SK-N-SH treated with all-trans-retinoic acid at 6 μM for 48 hours (cell line): ENCODE measurements around the gene RALGPS1.

ENCODE experiments used
- ATAC-seq: fragments of 200-7000 bp; cut with Tn5 transposase; 3 replicates; pipeline ENCODE4 v1.9.1; 2020; ENCODE audit warnings: mild to moderate bottlenecking, moderate library complexity
- ARNTL ChIP-seq: fragments of 450-650 bp; formaldehyde crosslinking; IDR thresholded peaks from 2 replicates; pipeline ENCODE4 v1.5.0; 2020; ENCODE audit warnings: low read depth, mild to moderate bottlenecking, moderate library complexity, borderline replicate concordance
- BACH2 ChIP-seq: fragments of 250-450 bp; sonication (Bioruptor Pico); IDR thresholded peaks from 2 replicates; pipeline ENCODE4 v1.9.0; 2021; ENCODE audit warnings: mild to moderate bottlenecking, borderline replicate concordance
- CREB5 ChIP-seq: fragments of 250-450 bp; sonication (Bioruptor Pico); IDR thresholded peaks from 2 replicates; pipeline ENCODE4 v1.5.1; 2020; ENCODE audit warnings: low read depth, mild to moderate bottlenecking, moderate library complexity
- CSDC2 ChIP-seq: fragments of 250-450 bp; sonication (Bioruptor Pico); IDR thresholded peaks from 2 replicates; pipeline ENCODE4 v1.5.0; 2020; ENCODE audit warnings: mild to moderate bottlenecking, moderate library complexity
- ESRRG ChIP-seq: fragments of 250-450 bp; sonication (Bioruptor Pico); IDR thresholded peaks from 2 replicates; pipeline ENCODE4 v1.6.1; 2021; ENCODE audit warnings: mild to moderate bottlenecking
- GLIS3 ChIP-seq: fragments of 250-450 bp; sonication (Bioruptor Pico); IDR thresholded peaks from 2 replicates; pipeline ENCODE4 v1.5.0; 2020; ENCODE audit warnings: mild to moderate bottlenecking, moderate library complexity
- ISL1 ChIP-seq: fragments of 250-450 bp; sonication (Bioruptor Pico); IDR thresholded peaks from 2 replicates; pipeline ENCODE4 v2.1.2; 2022; ENCODE audit warnings: mild to moderate bottlenecking, moderate library complexity
- OSR1 ChIP-seq: fragments of 250-450 bp; sonication (Bioruptor Pico); IDR thresholded peaks from 2 replicates; pipeline ENCODE4 v1.8.0; 2022; ENCODE audit warnings: moderate library complexity, mild to moderate bottlenecking, inconsistent platforms
- POU6F1 ChIP-seq: fragments of 250-450 bp; sonication (Bioruptor Pico); IDR thresholded peaks from 2 replicates; pipeline ENCODE4 v1.8.0; 2021; ENCODE audit warnings: low read depth, mild to moderate bottlenecking, moderate library complexity, borderline replicate concordance
- RARB ChIP-seq: fragments of 250-450 bp; sonication (Bioruptor Pico); IDR thresholded peaks from 2 replicates; pipeline ENCODE4 v1.8.0; 2021; ENCODE audit warnings: mild to moderate bottlenecking, moderate library complexity
- SNAI2 ChIP-seq: fragments of 250-450 bp; sonication (Bioruptor Pico); IDR thresholded peaks from 2 replicates; pipeline ENCODE4 v1.5.0; 2020; ENCODE audit warnings: mild to moderate bottlenecking, moderate library complexity
- TCF4 ChIP-seq: fragments of 250-450 bp; sonication (Bioruptor Pico); IDR thresholded peaks from 2 replicates; pipeline ENCODE4 v1.8.0; 2021; ENCODE audit warnings: mild to moderate bottlenecking, moderate library complexity, borderline replicate concordance
- TOX ChIP-seq: fragments of 250-450 bp; sonication (Bioruptor Pico); IDR thresholded peaks from 2 replicates; pipeline ENCODE4 v1.8.0; 2021; ENCODE audit warnings: mild to moderate bottlenecking, moderate library complexity, borderline replicate concordance
- ZC3H10 ChIP-seq: fragments of 250-450 bp; sonication (Bioruptor Pico); IDR thresholded peaks from 2 replicates; pipeline ENCODE4 v1.5.1; 2021; ENCODE audit warnings: mild to moderate bottlenecking, moderate library complexity
- ZFP3 ChIP-seq: fragments of 250-450 bp; sonication (Bioruptor Pico); IDR thresholded peaks from 2 replicates; pipeline ENCODE4 v1.5.0; 2020; ENCODE audit warnings: mild to moderate bottlenecking, moderate library complexity
- ZFP30 ChIP-seq: fragments of 450-650 bp; formaldehyde crosslinking; IDR thresholded peaks from 2 replicates; pipeline ENCODE4 v1.5.0; 2022; ENCODE audit warnings: mild to moderate bottlenecking, moderate library complexity
- ZNF565 ChIP-seq: fragments of 450-650 bp; formaldehyde crosslinking; conservative IDR thresholded peaks from 2 replicates; pipeline ENCODE4 v1.5.0; 2020; ENCODE audit warnings: low read depth, mild to moderate bottlenecking, moderate library complexity
- ZNF70 ChIP-seq: fragments of 450-650 bp; formaldehyde crosslinking; IDR thresholded peaks from 2 replicates; pipeline ENCODE4 v1.5.0; 2020; ENCODE audit warnings: mild to moderate bottlenecking, moderate library complexity
- ZNF8 ChIP-seq: fragments of 450-650 bp; formaldehyde crosslinking; IDR thresholded peaks from 2 replicates; pipeline ENCODE4 v1.5.0; 2020; ENCODE audit warnings: mild to moderate bottlenecking, moderate library complexity
- TF ChIP-seq, protein P1 (sequence below): fragments of 250-450 bp; sonication (Bioruptor Pico); IDR thresholded peaks from 2 replicates; pipeline ENCODE4 v1.8.0; 2020; ENCODE audit warnings: mild to moderate bottlenecking, moderate library complexity, borderline replicate concordance
- TF ChIP-seq, protein P2 (sequence below): fragments of 250-450 bp; sonication (Bioruptor Pico); IDR thresholded peaks from 2 replicates; pipeline ENCODE4 v1.5.0; 2020; ENCODE audit warnings: mild to moderate bottlenecking, moderate library complexity
- TF ChIP-seq, protein P3 (sequence below): fragments of 250-450 bp; sonication (Bioruptor Pico); IDR thresholded peaks from 2 replicates; pipeline ENCODE4 v1.5.1; 2021; ENCODE audit warnings: mild to moderate bottlenecking, moderate library complexity

The RALGPS1 gene

DNA sequence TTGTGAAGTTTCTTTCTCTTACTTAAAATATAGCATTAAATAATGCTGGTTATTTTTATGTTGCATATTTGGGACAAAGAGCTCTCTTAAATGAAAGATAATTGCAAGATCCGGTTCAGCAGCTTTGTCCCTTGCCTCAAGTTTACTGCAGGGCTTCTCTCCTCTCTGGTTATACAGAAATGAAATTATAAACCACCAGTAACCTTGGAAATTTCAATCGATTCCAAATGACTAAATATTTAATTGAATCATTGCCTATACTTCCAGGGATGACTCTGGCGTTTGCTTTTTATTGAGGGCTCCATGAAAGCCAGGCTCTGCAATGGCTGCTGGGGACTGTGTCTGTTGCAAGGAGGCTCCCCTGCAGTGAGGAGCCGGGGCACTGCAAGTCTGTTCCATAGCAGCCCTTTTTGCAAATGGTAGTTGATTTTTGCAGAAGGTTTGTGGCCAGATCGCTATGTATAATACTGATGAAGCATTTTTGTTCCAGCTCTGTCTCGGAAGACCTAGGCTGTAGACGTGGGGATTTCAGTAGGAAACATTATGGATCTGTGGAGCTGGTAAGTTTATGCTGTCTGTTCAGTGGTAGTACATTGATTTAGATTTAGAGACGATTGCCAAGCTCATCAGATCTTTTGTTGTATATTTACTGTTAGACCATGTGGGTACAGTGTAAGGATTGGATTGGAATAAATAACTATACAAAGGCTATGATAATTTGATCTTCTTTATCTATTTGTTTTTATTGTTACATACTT lies 350.1 kb downstream of the RALGPS1 start, which contains the start of gene GARNL3:
Gene GARNL3, plus strand, starts transcription at position 313 of the 758 bp plus-strand sequence. Its CDS starts 104 bp downstream, at position 417.
- peak; percentile 82 for ATAC-seq
- TF ChIP-seq ZNF565 = no peak
- no peak for TF ChIP-seq TOX (CRISPR knock-in tag)
- TF ChIP-seq ESRRG (CRISPR knock-in tag) = no peak
- no peak for TF ChIP-seq ZFP30
- TF ChIP-seq ARNTL (CRISPR knock-in tag) = no peak
- no peak for TF ChIP-seq ZNF8 (CRISPR knock-in tag)
- TF ChIP-seq, protein P1, sequence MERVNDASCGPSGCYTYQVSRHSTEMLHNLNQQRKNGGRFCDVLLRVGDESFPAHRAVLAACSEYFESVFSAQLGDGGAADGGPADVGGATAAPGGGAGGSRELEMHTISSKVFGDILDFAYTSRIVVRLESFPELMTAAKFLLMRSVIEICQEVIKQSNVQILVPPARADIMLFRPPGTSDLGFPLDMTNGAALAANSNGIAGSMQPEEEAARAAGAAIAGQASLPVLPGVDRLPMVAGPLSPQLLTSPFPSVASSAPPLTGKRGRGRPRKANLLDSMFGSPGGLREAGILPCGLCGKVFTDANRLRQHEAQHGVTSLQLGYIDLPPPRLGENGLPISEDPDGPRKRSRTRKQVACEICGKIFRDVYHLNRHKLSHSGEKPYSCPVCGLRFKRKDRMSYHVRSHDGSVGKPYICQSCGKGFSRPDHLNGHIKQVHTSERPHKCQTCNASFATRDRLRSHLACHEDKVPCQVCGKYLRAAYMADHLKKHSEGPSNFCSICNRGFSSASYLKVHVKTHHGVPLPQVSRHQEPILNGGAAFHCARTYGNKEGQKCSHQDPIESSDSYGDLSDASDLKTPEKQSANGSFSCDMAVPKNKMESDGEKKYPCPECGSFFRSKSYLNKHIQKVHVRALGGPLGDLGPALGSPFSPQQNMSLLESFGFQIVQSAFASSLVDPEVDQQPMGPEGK (CRISPR knock-in tag) = no peak

DNA sequence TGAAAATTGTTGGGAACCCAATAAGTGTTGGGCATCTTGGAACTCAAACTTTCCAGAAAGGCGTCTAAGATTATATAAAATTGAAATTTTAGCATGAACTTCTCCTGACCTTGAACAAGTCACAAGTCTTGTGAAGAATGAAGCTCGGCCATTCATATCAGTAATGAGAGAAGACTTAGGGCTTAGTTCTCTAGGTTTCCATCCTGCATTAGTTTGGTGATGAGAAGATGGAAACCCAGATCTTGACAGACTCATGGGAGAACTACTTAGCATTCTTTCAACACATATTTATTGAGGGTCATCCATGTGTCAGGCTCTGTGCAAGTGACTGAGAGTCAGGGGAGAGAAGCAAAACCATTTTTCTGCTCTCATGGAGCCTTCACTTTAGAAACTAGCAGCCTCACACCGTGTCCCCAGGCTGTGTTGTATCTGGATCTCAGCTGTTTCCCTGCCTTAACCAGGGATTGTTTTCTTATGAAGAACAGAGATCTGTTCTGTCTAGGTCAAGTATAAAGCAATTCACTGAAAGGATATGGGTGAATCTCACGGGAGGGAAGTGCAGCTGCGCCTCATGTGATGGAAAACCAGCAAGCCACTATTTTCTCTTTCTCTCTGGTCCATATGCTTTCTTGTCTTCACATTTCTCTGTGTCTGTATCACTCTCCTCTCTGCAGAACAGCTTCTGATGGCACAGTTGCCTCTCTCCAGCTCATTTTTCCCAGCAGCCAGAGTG lies 353.4 kb downstream of the RALGPS1 start:
- no peak for ATAC-seq
- TF ChIP-seq ZNF70 (CRISPR knock-in tag) (no peak), BACH2 (CRISPR knock-in tag) (no peak), ESRRG (CRISPR knock-in tag) (no peak), CREB5 (CRISPR knock-in tag) (no peak), ZC3H10 (CRISPR knock-in tag) (no peak), POU6F1 (CRISPR knock-in tag) (no peak), ZNF8 (CRISPR knock-in tag) (no peak), OSR1 (CRISPR knock-in tag) (no peak), SNAI2 (CRISPR knock-in tag) (no peak), RARB (CRISPR knock-in tag) (no peak), ZFP3 (no peak), ISL1 (CRISPR knock-in tag) (no peak), TOX (CRISPR knock-in tag) (no peak), ZNF565 (no peak), CSDC2 (CRISPR knock-in tag) (no peak)
- TF ChIP-seq, protein P1 (CRISPR knock-in tag) = no peak
- TF ChIP-seq, protein P2, sequence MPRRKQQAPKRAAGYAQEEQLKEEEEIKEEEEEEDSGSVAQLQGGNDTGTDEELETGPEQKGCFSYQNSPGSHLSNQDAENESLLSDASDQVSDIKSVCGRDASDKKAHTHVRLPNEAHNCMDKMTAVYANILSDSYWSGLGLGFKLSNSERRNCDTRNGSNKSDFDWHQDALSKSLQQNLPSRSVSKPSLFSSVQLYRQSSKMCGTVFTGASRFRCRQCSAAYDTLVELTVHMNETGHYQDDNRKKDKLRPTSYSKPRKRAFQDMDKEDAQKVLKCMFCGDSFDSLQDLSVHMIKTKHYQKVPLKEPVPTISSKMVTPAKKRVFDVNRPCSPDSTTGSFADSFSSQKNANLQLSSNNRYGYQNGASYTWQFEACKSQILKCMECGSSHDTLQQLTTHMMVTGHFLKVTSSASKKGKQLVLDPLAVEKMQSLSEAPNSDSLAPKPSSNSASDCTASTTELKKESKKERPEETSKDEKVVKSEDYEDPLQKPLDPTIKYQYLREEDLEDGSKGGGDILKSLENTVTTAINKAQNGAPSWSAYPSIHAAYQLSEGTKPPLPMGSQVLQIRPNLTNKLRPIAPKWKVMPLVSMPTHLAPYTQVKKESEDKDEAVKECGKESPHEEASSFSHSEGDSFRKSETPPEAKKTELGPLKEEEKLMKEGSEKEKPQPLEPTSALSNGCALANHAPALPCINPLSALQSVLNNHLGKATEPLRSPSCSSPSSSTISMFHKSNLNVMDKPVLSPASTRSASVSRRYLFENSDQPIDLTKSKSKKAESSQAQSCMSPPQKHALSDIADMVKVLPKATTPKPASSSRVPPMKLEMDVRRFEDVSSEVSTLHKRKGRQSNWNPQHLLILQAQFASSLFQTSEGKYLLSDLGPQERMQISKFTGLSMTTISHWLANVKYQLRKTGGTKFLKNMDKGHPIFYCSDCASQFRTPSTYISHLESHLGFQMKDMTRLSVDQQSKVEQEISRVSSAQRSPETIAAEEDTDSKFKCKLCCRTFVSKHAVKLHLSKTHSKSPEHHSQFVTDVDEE (CRISPR knock-in tag) = no peak

GRCh38 chr9:127269449-127269848 lies 354.9 kb downstream of the RALGPS1 start:
- no peak for ATAC-seq
- no peak for TF ChIP-seq RARB (CRISPR knock-in tag)
- TF ChIP-seq ZNF565 = no peak
- no peak for TF ChIP-seq TOX (CRISPR knock-in tag)
- no peak for TF ChIP-seq GLIS3 (CRISPR knock-in tag)
- TF ChIP-seq, protein P3, sequence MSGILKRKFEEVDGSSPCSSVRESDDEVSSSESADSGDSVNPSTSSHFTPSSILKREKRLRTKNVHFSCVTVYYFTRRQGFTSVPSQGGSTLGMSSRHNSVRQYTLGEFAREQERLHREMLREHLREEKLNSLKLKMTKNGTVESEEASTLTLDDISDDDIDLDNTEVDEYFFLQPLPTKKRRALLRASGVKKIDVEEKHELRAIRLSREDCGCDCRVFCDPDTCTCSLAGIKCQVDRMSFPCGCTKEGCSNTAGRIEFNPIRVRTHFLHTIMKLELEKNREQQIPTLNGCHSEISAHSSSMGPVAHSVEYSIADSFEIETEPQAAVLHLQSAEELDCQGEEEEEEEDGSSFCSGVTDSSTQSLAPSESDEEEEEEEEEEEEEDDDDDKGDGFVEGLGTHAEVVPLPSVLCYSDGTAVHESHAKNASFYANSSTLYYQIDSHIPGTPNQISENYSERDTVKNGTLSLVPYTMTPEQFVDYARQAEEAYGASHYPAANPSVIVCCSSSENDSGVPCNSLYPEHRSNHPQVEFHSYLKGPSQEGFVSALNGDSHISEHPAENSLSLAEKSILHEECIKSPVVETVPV (CRISPR knock-in tag) = no peak
- TF ChIP-seq TCF4 = no peak
- no peak for TF ChIP-seq ZC3H10 (CRISPR knock-in tag)
- TF ChIP-seq ISL1 (CRISPR knock-in tag) = no peak
